Measurements from ENCODE around the gene C17orf75. TPM values are rescaled to one million over a fixed set of nuclear protein-coding genes. Genes with fewer than 3 reads are reported as not detected.

Gene C17orf75
- total and polyA plus RNA-seq, 2 experiments from 2014 or later, result 35.9 to 43.3 TPM

DNA sequence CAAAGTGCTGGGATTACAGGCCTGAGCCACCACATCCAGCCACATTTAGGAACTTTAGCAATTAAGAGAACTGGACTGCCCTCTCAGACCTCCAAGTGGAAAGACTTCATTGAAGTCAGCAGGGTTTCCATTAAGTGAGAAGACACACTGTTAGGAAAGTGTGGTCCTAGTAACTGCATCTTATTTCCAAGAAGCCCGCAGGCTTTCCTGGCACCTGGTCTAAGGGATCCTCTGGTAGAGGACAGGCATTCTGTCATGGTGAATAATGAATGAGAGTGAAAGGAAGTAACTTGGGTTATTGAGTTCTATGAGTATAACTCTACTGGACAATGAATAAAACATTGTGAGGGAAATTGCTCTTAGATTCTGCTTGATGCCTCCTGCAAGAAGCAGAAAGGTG is 14.1 kb downstream of the C17orf75 start (continued):
- TF ChIP-seq, protein P1, sequence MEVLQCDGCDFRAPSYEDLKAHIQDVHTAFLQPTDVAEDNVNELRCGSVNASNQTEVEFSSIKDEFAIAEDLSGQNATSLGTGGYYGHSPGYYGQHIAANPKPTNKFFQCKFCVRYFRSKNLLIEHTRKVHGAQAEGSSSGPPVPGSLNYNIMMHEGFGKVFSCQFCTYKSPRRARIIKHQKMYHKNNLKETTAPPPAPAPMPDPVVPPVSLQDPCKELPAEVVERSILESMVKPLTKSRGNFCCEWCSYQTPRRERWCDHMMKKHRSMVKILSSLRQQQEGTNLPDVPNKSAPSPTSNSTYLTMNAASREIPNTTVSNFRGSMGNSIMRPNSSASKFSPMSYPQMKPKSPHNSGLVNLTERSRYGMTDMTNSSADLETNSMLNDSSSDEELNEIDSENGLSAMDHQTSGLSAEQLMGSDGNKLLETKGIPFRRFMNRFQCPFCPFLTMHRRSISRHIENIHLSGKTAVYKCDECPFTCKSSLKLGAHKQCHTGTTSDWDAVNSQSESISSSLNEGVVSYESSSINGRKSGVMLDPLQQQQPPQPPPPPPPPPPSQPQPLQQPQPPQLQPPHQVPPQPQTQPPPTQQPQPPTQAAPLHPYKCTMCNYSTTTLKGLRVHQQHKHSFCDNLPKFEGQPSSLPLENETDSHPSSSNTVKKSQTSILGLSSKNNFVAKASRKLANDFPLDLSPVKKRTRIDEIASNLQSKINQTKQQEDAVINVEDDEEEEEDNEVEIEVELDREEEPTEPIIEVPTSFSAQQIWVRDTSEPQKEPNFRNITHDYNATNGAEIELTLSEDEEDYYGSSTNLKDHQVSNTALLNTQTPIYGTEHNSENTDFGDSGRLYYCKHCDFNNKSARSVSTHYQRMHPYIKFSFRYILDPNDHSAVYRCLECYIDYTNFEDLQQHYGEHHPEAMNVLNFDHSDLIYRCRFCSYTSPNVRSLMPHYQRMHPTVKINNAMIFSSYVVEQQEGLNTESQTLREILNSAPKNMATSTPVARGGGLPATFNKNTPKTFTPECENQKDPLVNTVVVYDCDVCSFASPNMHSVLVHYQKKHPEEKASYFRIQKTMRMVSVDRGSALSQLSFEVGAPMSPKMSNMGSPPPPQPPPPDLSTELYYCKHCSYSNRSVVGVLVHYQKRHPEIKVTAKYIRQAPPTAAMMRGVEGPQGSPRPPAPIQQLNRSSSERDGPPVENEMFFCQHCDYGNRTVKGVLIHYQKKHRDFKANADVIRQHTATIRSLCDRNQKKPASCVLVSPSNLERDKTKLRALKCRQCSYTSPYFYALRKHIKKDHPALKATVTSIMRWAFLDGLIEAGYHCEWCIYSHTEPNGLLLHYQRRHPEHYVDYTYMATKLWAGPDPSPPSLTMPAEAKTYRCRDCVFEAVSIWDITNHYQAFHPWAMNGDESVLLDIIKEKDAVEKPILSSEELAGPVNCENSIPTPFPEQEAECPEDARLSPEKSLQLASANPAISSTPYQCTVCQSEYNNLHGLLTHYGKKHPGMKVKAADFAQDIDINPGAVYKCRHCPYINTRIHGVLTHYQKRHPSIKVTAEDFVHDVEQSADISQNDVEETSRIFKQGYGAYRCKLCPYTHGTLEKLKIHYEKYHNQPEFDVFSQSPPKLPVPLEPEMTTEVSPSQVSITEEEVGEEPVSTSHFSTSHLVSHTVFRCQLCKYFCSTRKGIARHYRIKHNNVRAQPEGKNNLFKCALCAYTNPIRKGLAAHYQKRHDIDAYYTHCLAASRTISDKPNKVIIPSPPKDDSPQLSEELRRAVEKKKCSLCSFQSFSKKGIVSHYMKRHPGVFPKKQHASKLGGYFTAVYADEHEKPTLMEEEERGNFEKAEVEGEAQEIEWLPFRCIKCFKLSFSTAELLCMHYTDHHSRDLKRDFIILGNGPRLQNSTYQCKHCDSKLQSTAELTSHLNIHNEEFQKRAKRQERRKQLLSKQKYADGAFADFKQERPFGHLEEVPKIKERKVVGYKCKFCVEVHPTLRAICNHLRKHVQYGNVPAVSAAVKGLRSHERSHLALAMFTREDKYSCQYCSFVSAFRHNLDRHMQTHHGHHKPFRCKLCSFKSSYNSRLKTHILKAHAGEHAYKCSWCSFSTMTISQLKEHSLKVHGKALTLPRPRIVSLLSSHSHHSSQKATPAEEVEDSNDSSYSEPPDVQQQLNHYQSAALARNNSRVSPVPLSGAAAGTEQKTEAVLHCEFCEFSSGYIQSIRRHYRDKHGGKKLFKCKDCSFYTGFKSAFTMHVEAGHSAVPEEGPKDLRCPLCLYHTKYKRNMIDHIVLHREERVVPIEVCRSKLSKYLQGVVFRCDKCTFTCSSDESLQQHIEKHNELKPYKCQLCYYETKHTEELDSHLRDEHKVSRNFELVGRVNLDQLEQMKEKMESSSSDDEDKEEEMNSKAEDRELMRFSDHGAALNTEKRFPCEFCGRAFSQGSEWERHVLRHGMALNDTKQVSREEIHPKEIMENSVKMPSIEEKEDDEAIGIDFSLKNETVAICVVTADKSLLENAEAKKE (CRISPR knock-in tag; IDR thresholded peaks at IDR 0.05), result no peak
- TF ChIP-seq JUNB (IDR thresholded peaks at IDR 0.05; ENCODE audit: unreplicated experiment), result no peak
- no peak for TF ChIP-seq REST (IDR thresholded peaks at IDR 0.05; ENCODE audit: unreplicated experiment)
- TF ChIP-seq STAT1 (IDR thresholded peaks at IDR 0.05; ENCODE audit: unreplicated experiment), result no peak
- TF ChIP-seq EZH2 (IDR thresholded peaks at IDR 0.05; ENCODE audit: low read depth, unreplicated experiment), result no peak
- no peak for TF ChIP-seq ZNF331 (CRISPR knock-in tag; IDR thresholded peaks at IDR 0.05; ENCODE audit: low read depth)
- TF ChIP-seq ETS1 (IDR thresholded peaks at IDR 0.05), result no peak
- no peak for TF ChIP-seq ZNF114 (CRISPR knock-in tag; IDR thresholded peaks at IDR 0.05)
